ENCODE data around the gene DCLRE1A.

- TF ChIP-seq CTCF (IDR thresholded peaks at IDR 0.05) (no peak), POLR2A (IDR thresholded peaks at IDR 0.05) (no peak)
Observed at GRCh38 chr10:113820507-113820906, 33.4 kb downstream of the DCLRE1A start.

Measured in Peyer's patch (tissue), 4 donors.